H9 (cell line): ENCODE data around the gene ZNRF3. TPM values are rescaled to one million over a fixed set of nuclear protein-coding genes. Genes with fewer than 3 reads are reported as not detected.

Experiments used
- DNase-seq: peaks from one replicate; pipeline ENCODE4 v3.0.0-alpha.2; 2017
- H2AFZ ChIP-seq: one replicate; pipeline ENCODE4 v1.6.1; 2013; ENCODE audit warnings: mild to moderate bottlenecking, low read length, control low read depth, moderate library complexity
- H2AK5ac ChIP-seq: 2 replicates; pipeline ENCODE4 v1.6.1; 2013; ENCODE audit warnings: low read length, control low read depth, mixed read lengths; ENCODE audit not compliant: insufficient read length
- H2BK120ac ChIP-seq: one replicate; pipeline ENCODE4 v1.6.1; 2013; ENCODE audit warnings: low read depth, mild to moderate bottlenecking, low read length, control low read depth, inconsistent platforms; ENCODE audit not compliant: poor library complexity, severe bottlenecking
- H2BK12ac ChIP-seq: 2 replicates; pipeline ENCODE4 v1.6.1; 2013; ENCODE audit warnings: low read length, control low read depth, mixed read lengths, low read depth; ENCODE audit not compliant: insufficient read length
- H2BK15ac ChIP-seq: 2 replicates; pipeline ENCODE4 v1.6.1; 2013; ENCODE audit warnings: low read depth, low read length, control low read depth
- H2BK20ac ChIP-seq: one replicate; pipeline ENCODE4 v1.6.1; 2013; ENCODE audit warnings: low read depth, mild to moderate bottlenecking, low read length, control low read depth, inconsistent platforms; ENCODE audit not compliant: poor library complexity, severe bottlenecking
- H2BK5ac ChIP-seq: 2 replicates; pipeline ENCODE4 v1.6.1; 2013; ENCODE audit warnings: low read length, control low read depth, mixed read lengths; ENCODE audit not compliant: insufficient read length
- H3K14ac ChIP-seq: 2 replicates; pipeline ENCODE4 v1.6.1; 2013; ENCODE audit warnings: low read length, control low read depth; ENCODE audit not compliant: insufficient read depth
- H3K18ac ChIP-seq: 2 replicates; pipeline ENCODE4 v1.6.1; 2013; ENCODE audit warnings: low read depth, mild to moderate bottlenecking, mixed read lengths, low read length, control low read depth; ENCODE audit not compliant: insufficient read length
- H3K23ac ChIP-seq: 2 replicates; pipeline ENCODE4 v1.6.1; 2013; ENCODE audit warnings: low read length, control low read depth, mixed read lengths, low read depth; ENCODE audit not compliant: insufficient read length
- H3K23me2 ChIP-seq: 2 replicates; pipeline ENCODE4 v1.6.1; 2013; ENCODE audit warnings: low read depth, mild to moderate bottlenecking, mixed read lengths, low read length, control low read depth; ENCODE audit not compliant: insufficient read length, poor library complexity, severe bottlenecking
- H3K27ac ChIP-seq: 2 replicates; pipeline ENCODE4 v1.5.1; 2013; ENCODE audit warnings: low read length, control low read depth, mixed read lengths, low read depth; ENCODE audit not compliant: insufficient read length
- H3K27me3 ChIP-seq: 2 replicates; pipeline ENCODE4 v1.6.1; 2013; ENCODE audit warnings: low read length, control low read depth, inconsistent platforms; ENCODE audit not compliant: insufficient read depth
- H3K4ac ChIP-seq: 2 replicates; pipeline ENCODE4 v1.6.1; 2013; ENCODE audit warnings: low read depth, mild to moderate bottlenecking, control low read depth, inconsistent platforms, low read length, moderate library complexity
- H3K4me1 ChIP-seq: 2 replicates; pipeline ENCODE4 v1.6.1; 2013; ENCODE audit warnings: low read length, control low read depth, inconsistent platforms; ENCODE audit not compliant: insufficient read depth
- H3K4me2 ChIP-seq: 2 replicates; pipeline ENCODE4 v1.6.1; 2013; ENCODE audit warnings: low read length, control low read depth, mixed read lengths; ENCODE audit not compliant: insufficient read length, insufficient read depth
- H3K56ac ChIP-seq: 2 replicates; pipeline ENCODE4 v1.6.1; 2013; ENCODE audit warnings: low read depth, mild to moderate bottlenecking, mixed read lengths, low read length, control low read depth; ENCODE audit not compliant: insufficient read length
- H3K79me1 ChIP-seq: 2 replicates; pipeline ENCODE4 v1.6.1; 2013; ENCODE audit warnings: low read depth, mild to moderate bottlenecking, moderate library complexity, low read length, control low read depth, inconsistent platforms; ENCODE audit not compliant: insufficient read depth, poor library complexity, severe bottlenecking
- H3K79me2 ChIP-seq: 2 replicates; pipeline ENCODE4 v1.6.1; 2013; ENCODE audit warnings: low read length, control low read depth, inconsistent platforms; ENCODE audit not compliant: insufficient read depth
- H3K9ac ChIP-seq: 2 replicates; pipeline ENCODE4 v1.6.1; 2013; ENCODE audit warnings: low read length, control low read depth, mixed read lengths; ENCODE audit not compliant: insufficient read length; ENCODE audit errors: extremely low read depth
- H3K9me3 ChIP-seq: one replicate; pipeline ENCODE4 v1.6.1; 2013; ENCODE audit warnings: low read depth, low read length, inconsistent platforms; ENCODE audit not compliant: control insufficient read depth
- H3T11ph ChIP-seq: one replicate; pipeline ENCODE4 v1.6.1; 2013; ENCODE audit warnings: mild to moderate bottlenecking, low read length, control low read depth, inconsistent platforms
- H4K20me1 ChIP-seq: one replicate; pipeline ENCODE4 v1.6.1; 2013; ENCODE audit not compliant: control insufficient read depth, insufficient read length, insufficient read depth
- H4K5ac ChIP-seq: 2 replicates; pipeline ENCODE4 v1.6.1; 2013; ENCODE audit warnings: low read depth, mild to moderate bottlenecking, mixed read lengths, low read length, control low read depth; ENCODE audit not compliant: insufficient read length
- H4K8ac ChIP-seq: replicated peaks from 2 replicates; pipeline ENCODE4 v1.6.1; 2013; ENCODE audit warnings: low read length, control low read depth, mixed read lengths, low read depth; ENCODE audit not compliant: insufficient read length
- H4K91ac ChIP-seq: 2 replicates; pipeline ENCODE4 v1.6.1; 2013; ENCODE audit warnings: low read depth, mild to moderate bottlenecking, moderate library complexity, mixed read lengths, low read length, control low read depth; ENCODE audit not compliant: insufficient read length
- H3K27ac Mint-ChIP-seq, 3 experiments: 2 replicates in 2 of 3; 3 replicates in 1 of 3; pipeline ENCODE4 v1.8.0; 2020 to 2021; ENCODE audit warnings: mixed read lengths in 3 of 3, mild to moderate bottlenecking in 1 of 3, moderate library complexity in 1 of 3
- H3K27me3 Mint-ChIP-seq: 2 replicates; pipeline ENCODE4 v1.8.0; 2021; ENCODE audit warnings: low read depth, mild to moderate bottlenecking, moderate library complexity, mixed read lengths
- H3K36me3 Mint-ChIP-seq, 3 experiments: 2 replicates in 2 of 3; 3 replicates in 1 of 3; pipeline ENCODE4 v1.8.0; 2020 to 2021; ENCODE audit warnings: low read depth in 3 of 3, mixed read lengths in 3 of 3; ENCODE audit not compliant: insufficient read depth in 1 of 3
- H3K4me1 Mint-ChIP-seq, 2 experiments: 2 replicates each; pipeline ENCODE4 v1.8.0; 2020; ENCODE audit warnings: mixed read lengths in 2 of 2
- H3K4me3 Mint-ChIP-seq, 2 experiments: 2 replicates in 1 of 2; 3 replicates in 1 of 2; pipeline ENCODE4 v1.8.0; 2020 to 2021; ENCODE audit warnings: mild to moderate bottlenecking in 2 of 2, mixed read lengths in 2 of 2, moderate library complexity in 1 of 2
- H3K9me3 Mint-ChIP-seq, 2 experiments: 2 replicates in 1 of 2; 3 replicates in 1 of 2; pipeline ENCODE4 v1.8.0; 2020; ENCODE audit warnings: mild to moderate bottlenecking in 2 of 2, mixed read lengths in 2 of 2, moderate library complexity in 1 of 2
- CTCF ChIP-seq: fragments of 200-600 bp; sonication (generic); conservative IDR thresholded peaks from 3 replicates; pipeline ENCODE4 v1.8.0; 2021; ENCODE audit warnings: antibody characterized with exemption, mild to moderate bottlenecking
- WGBS: extraction: QIAGEN DNeasy Blood & Tissue Kit; methylation state at CpG from one replicate; pipeline ENCODE4 v1.1.7; 2013; ENCODE audit warnings: missing lambda C conversion rate, low lambda C conversion rate, mixed read lengths; ENCODE audit not compliant: insufficient read length; ENCODE audit errors: extremely low coverage; 5-methylcytosine and 5-hydroxymethylcytosine counted together
- total RNA-seq: library from RNA; stranded (reverse); gene quantifications from 2 replicates; pipeline ENCODE4 v1.2.1, GENCODE V29; 2021

The ZNRF3 gene
- total RNA-seq, 1 experiment from 2014 or later, result 20.6 TPM

GRCh38 chr22:28909375-28909774 lies 26.0 kb downstream of the ZNRF3 start:
- Histone ChIP-seq H4K20me1 (no peaks in the 10 kb centered on the region), H4K91ac (no peak overlapping the region), H4K5ac (no peak overlapping the region), H3K27me3 (no peaks in the 10 kb centered on the region), H3K79me2 (peaks cover 47% of the 10 kb centered on the region), H3K9ac (no peak overlapping the region), H2BK15ac (no peak overlapping the region), H3K27ac (no peak overlapping the region), H3K14ac (no peak overlapping the region), H2BK5ac (no peak overlapping the region), H2BK20ac (no peak overlapping the region), H3K56ac (no peak overlapping the region), H3K4me2 (no peak overlapping the region), H2BK12ac (no peak overlapping the region), H3K18ac (no peak overlapping the region), H2BK120ac (no peak overlapping the region), H3K79me1 (peaks cover 34% of the 10 kb centered on the region), H2AK5ac (no peak overlapping the region), H4K8ac (no peak overlapping the region), H3K4me1 (0 out of 2 replicates have a peak, but pooled peaks cover 6% of the 10 kb centered on the region), H3K23me2 (no peaks in the 10 kb centered on the region), H2AFZ (no peak overlapping the region), H3K4ac (no peak overlapping the region), H3K23ac (no peak overlapping the region), H3K9me3 (no peaks in the 10 kb centered on the region), H3T11ph (no peak overlapping the region)
- H3K36me3 Mint-ChIP-seq, result peaks cover 0 to 2% (median 0%) of the 10 kb centered on the region in 3 experiments; a peak in 3 of 7 replicates
- no peak for DNase-seq
- no peak for TF ChIP-seq CTCF
- no CpG with 5 or more reads among the region's 5 CpGs for WGBS
- peaks cover 31 to 40% of the 10 kb centered on the region in 2 experiments for H3K4me1 Mint-ChIP-seq
- H3K27me3 Mint-ChIP-seq, result no peaks in the 10 kb centered on the region
- H3K27ac Mint-ChIP-seq, result peak overlapping the region; percentile 69 to 82 (median 75); a peak in 3 of 7 replicates
- H3K9me3 Mint-ChIP-seq, result peaks cover 0 to 1% of the 10 kb centered on the region in 2 experiments; a peak in 1 of 5 replicates
- H3K4me3 Mint-ChIP-seq, result no peak overlapping the region
